Measurements from ENCODE around the gene TTBK2.

- TF ChIP-seq CTCF (IDR thresholded peaks at IDR 0.05) = no peak
- TF ChIP-seq ZFX (IDR thresholded peaks at IDR 0.05; ENCODE audit: borderline replicate concordance) = no peak
These were observed 147.7 kb downstream of the TTBK2 start for GRCh38 chr15:42772901-42773300.

Measured in 22Rv1 (cell line).